Measurements from ENCODE around the gene HMCN2. TPM values are rescaled to one million over a fixed set of nuclear protein-coding genes. Genes with fewer than 3 reads are reported as not detected.

The HMCN2 gene
- total RNA-seq, 2 donors from 2014 or later, result 1.3 to 7.3 TPM

- Histone ChIP-seq H3K36me3 (no peaks in the 10 kb centered on the region), H3K4me3 (peak overlapping the region; percentile 52 to 68), H3K9me3 (peaks cover 5 to 16% of the 10 kb centered on the region in 2 donors), H3K27me3 (no peaks in the 10 kb centered on the region), H3K4me1 (peaks cover 0 to 58% of the 10 kb centered on the region in 2 donors), H3K27ac (peak overlapping the region; percentile 86 to 94)
- TF ChIP-seq, protein P1, sequence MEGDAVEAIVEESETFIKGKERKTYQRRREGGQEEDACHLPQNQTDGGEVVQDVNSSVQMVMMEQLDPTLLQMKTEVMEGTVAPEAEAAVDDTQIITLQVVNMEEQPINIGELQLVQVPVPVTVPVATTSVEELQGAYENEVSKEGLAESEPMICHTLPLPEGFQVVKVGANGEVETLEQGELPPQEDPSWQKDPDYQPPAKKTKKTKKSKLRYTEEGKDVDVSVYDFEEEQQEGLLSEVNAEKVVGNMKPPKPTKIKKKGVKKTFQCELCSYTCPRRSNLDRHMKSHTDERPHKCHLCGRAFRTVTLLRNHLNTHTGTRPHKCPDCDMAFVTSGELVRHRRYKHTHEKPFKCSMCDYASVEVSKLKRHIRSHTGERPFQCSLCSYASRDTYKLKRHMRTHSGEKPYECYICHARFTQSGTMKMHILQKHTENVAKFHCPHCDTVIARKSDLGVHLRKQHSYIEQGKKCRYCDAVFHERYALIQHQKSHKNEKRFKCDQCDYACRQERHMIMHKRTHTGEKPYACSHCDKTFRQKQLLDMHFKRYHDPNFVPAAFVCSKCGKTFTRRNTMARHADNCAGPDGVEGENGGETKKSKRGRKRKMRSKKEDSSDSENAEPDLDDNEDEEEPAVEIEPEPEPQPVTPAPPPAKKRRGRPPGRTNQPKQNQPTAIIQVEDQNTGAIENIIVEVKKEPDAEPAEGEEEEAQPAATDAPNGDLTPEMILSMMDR (IDR thresholded peaks at IDR 0.05), result peak in 1 of 2 donors; percentile 32
- peak; percentile 74 for DNase-seq (ENCODE audit: low spot score)
These were observed 179.9 kb downstream of the HMCN2 start for GRCh38 chr9:130445268-130445983.

GRCh38 chr9:130446101-130446861 is 180.7 kb downstream of the HMCN2 start:
- H3K9me3 ChIP-seq, result peaks cover 0 to 7% of the 10 kb centered on the region in 2 donors
- no peaks in the 10 kb centered on the region for H3K36me3 ChIP-seq
- peak overlapping the region; percentile 86 to 94 for H3K27ac ChIP-seq
- TF ChIP-seq, protein P1 (IDR thresholded peaks at IDR 0.05), result no peak
- peak; percentile 85 for DNase-seq (ENCODE audit: low spot score)
- H3K27me3 ChIP-seq, result no peaks in the 10 kb centered on the region
- H3K4me3 ChIP-seq, result peak overlapping the region; percentile 52 to 68
- peaks cover 0 to 66% of the 10 kb centered on the region in 2 donors for H3K4me1 ChIP-seq

DNA sequence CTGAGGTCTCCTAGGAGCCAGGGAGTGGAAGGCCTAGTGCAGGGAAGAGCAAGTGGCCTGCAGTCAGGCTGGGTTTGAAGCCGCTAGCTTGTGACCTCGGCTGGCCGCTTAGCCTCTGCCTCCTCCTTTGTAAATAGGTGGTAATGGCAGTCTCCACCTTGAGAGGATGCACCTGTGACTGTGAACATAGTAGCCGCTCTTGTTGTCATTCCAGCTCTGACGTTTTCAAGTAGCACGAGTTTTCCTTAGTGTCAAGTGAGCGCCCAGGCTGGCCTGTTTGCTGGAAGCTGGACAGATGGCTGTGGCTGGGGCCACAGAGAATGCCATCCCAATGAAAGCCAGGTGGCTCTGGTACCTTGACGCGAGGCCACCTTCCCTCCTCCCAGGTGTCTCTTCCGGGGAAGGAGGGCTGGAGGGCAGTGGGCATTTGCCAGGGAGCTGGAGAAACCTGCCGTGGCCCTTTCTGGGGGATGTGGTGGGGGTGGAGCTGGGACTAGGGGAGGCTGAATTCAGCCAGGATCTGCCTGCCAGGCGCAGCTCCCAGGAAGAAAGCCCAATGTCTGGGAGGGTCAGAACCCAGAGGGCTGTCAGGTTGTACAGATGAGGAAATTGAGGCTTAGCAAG is 181.7 kb downstream of the HMCN2 start:
- TF ChIP-seq, protein P1 (IDR thresholded peaks at IDR 0.05), result no peak
- no peak for DNase-seq (ENCODE audit: low spot score)
- Histone ChIP-seq H3K27ac (peak overlapping the region; percentile 86 to 94), H3K9me3 (no peaks in the 10 kb centered on the region), H3K36me3 (no peaks in the 10 kb centered on the region), H3K4me1 (peaks cover 0 to 76% of the 10 kb centered on the region in 2 donors), H3K4me3 (peak overlapping the region in 1 of 2 donors; percentile 68), H3K27me3 (no peaks in the 10 kb centered on the region)

GRCh38 chr9:130448035-130448624 is 182.6 kb downstream of the HMCN2 start:
- H3K27me3 ChIP-seq, result no peaks in the 10 kb centered on the region
- TF ChIP-seq, protein P1 (IDR thresholded peaks at IDR 0.05), result no peak
- no peak overlapping the region for H3K27ac ChIP-seq
- no peaks in the 10 kb centered on the region for H3K36me3 ChIP-seq
- no peaks in the 10 kb centered on the region for H3K9me3 ChIP-seq
- DNase-seq (ENCODE audit: low spot score), result no peak
- no peak overlapping the region for H3K4me3 ChIP-seq
- H3K4me1 ChIP-seq, result peaks cover 0 to 85% of the 10 kb centered on the region in 2 donors

DNA sequence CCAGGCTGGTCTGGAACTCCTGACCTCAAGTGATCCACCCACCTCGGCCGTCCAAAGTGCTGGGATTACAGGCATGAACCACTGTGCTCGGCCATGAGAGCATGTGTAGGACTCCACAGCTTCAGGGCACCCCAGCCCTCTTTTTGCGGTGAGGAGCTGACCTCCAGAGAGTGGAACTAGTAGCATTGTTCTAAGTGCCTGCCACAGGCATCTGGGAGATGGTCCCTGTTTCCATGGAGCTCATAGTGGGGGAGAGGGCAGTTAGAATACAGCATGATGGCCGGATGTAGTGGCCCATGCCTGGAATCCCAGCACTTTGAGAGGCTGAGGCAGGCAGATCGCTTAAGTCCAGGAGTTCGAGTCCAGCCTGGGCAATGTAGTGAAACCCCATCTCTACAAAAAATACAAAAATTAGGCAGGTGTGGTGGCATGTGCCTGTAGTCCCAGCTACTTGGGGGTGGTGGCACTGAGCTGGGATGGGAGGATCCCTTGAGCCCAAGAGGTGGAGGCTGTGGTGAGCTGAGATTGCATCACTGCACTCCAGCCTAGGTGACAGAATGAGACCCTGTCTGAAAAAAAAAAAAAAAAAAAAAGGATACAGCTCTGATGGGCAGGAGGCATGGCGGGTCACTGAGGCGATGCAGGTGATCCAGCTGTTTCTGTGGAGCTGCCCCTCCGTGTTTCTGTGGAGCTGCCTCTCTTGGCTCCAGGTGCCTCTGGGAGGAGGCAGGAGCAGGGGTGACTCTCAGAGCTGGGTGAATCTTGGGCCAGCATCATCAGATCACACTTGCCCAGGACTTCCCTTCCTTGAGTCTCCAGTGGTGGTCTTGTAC is 183.4 kb downstream of the HMCN2 start:
- no peaks in the 10 kb centered on the region for H3K27me3 ChIP-seq
- no peak overlapping the region for H3K27ac ChIP-seq
- no peak for DNase-seq (ENCODE audit: low spot score)
- H3K9me3 ChIP-seq, result no peaks in the 10 kb centered on the region
- no peak overlapping the region for H3K4me3 ChIP-seq
- TF ChIP-seq, protein P1 (IDR thresholded peaks at IDR 0.05), result no peak
- peaks cover 0 to 93% of the 10 kb centered on the region in 2 donors for H3K4me1 ChIP-seq
- no peaks in the 10 kb centered on the region for H3K36me3 ChIP-seq

All from right atrium auricular region (tissue), 2 donors.